ENCODE results near the gene M6PR.

M6PR gene

DNA sequence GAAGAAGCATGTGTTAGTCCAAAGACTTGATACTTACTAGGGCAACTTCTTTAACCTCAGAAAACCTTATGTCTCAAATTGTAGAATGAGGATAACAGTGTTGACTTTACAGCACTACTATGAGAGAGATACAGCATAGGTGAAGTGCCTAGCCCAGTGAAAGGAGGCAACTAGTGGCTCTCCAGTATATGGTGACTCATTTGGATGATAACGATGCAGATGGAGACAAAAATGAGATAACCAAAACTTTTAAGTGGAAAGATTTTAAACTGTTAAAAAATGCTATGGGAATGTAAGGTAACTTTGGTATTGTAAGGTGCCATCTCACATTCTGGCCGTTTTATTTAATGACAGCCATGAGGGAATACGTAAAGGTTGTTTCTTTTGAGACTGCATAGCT, 32.4 kb downstream of the M6PR start:
- ChIA-PET CTCF (interaction anchor here (1.1 to 1.6 kb wide), 2 partner anchors 26 to 259 kb away, joined by 3 to 8 read pairs; no protein-coding TSS in a partner anchor), POLR2A (interaction anchor here (1.0 kb wide), 1 partner anchor 32 kb away, joined by 5 read pairs; the partner anchor contains the start of gene M6PR)
- no peak for DNase-seq (ENCODE audit: extremely low spot score)
- no peak for TF ChIP-seq HDGF (IDR thresholded peaks at IDR 0.05; ENCODE audit: borderline replicate concordance)

- TF ChIP-seq TARDBP (IDR thresholded peaks at IDR 0.05) (no peak), FOXK2 (IDR thresholded peaks at IDR 0.05) (no peak), ELF4 (IDR thresholded peaks at IDR 0.05) (no peak), FOXM1 (IDR thresholded peaks at IDR 0.05; ENCODE audit: borderline replicate concordance) (no peak), ARNT (IDR thresholded peaks at IDR 0.05) (no peak), CTBP1 (IDR thresholded peaks at IDR 0.05; ENCODE audit: borderline replicate concordance) (no peak), LEF1 (IDR thresholded peaks at IDR 0.05; ENCODE audit: borderline replicate concordance) (no peak)
- CTCF ChIA-PET = no interaction called here
- no peak for DNase-seq (ENCODE audit: extremely low spot score)
- POLR2A ChIA-PET = no interaction called here
These were observed 33.3 kb downstream of the M6PR start for GRCh38 chr12:8916154-8916553.

DNA sequence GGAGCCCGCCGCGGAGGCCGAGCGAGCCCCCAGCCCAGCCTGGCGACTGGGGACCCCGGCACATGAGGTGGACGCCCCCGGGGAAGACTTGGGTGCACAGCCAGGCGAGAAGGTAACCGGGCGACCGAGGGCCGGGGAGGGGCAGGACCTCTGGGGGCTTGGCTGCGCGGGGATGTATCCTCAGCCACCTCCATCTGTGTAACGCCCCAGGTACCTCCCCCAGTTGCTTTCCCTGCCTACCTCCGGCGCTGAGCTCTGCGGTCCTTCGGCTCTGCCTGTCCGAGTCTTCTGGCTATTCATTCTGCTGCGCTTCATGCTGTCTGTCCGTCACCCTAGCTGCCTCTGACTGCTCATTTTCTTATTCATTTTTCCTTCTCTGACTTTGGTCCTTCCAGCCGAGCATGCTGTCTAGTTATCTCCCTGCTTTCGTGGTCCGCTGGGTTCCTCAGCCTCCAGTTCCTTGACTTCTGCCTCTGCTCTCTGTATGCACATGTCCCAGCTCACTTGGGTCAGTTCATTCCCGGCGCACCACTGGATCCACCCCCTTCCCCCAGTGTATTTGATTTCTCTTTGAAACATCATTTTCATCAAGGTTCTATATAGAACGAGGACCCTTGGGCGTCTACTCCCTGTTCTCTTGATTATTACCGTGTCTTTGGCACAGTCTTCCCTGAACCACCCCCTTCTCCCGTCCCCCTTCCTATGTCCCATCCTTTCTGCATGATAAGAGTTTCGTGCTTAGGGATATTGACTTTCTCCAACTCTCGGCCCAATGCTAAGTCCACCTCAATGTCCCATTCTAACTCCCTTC, 34.5 kb downstream of the M6PR start:
- DNase-seq (ENCODE audit: extremely low spot score) = peak; percentile 71
- ChIA-PET POLR2A (interaction anchor here (0.8 to 2.2 kb wide), 6 partner anchors 8 to 217 kb away, joined by 3 to 14 read pairs (median 4); partner anchors contain the start of genes M6PR and RIMKLB), CTCF (no interaction called here)
- TF ChIP-seq L3MBTL2 (conservative IDR thresholded peaks at IDR 0.05) (0 out of 2 replicates have a peak, but pooled peaks have one; percentile 15), LEF1 (IDR thresholded peaks at IDR 0.05; ENCODE audit: borderline replicate concordance) (no peak)

DNA sequence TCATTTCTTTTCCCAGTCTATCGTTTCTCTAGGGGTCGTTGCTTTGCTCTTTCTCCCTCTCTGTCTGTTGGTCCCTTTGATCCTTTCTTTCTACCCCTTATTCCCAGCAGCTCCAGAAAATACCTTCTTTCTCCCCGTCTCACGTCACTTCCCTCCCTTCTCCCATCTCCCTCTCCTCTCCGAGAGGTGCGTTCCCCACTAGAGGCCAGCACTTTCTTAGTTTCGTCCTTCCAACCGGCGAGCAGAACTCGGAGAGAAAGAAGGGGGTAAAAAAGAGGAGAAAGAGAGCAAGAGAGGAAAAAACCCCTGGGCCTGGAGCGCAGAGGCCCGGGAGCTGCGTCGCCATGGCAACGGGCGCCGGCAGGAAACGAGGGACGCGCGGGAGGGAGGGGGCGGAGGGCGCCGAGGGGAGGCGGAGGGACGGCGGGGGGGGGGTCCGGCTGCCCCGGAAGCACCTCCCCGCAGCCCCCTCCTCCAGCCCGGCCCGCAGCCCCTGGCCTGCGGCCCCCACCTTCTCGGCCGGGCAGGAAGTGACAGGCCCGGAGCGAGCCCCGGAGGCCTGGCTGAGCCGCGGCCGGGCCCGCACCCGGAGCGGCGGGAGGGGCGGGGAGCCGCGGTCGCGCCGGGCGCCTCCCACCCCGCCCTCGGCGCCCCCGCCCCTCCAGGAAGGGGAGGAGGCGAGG, 35.3 kb downstream of the M6PR start, which contains the start of gene PHC1:
Gene PHC1 (plus strand): TSS at position 477 of the 683 bp plus-strand sequence. CDS start 3,169 bp downstream, outside the sequence.
- DNase-seq (ENCODE audit: extremely low spot score) = peak; percentile 89
- ChIA-PET POLR2A (interaction anchor here (0.8 to 2.2 kb wide), 6 partner anchors 9 to 217 kb away, joined by 3 to 14 read pairs (median 4); partner anchors contain the start of genes M6PR and RIMKLB), CTCF (interaction anchor here (0.8 to 0.9 kb wide), 2 partner anchors 24 to 72 kb away, joined by 3 read pairs; no protein-coding TSS in a partner anchor)
- TF ChIP-seq FOXM1 (IDR thresholded peaks at IDR 0.05; ENCODE audit: borderline replicate concordance) (peak; percentile 22; the same call in 1 of the 2 replicates), L3MBTL2 (conservative IDR thresholded peaks at IDR 0.05) (0 out of 2 replicates have a peak, but pooled peaks have one; percentile 33)

DNA sequence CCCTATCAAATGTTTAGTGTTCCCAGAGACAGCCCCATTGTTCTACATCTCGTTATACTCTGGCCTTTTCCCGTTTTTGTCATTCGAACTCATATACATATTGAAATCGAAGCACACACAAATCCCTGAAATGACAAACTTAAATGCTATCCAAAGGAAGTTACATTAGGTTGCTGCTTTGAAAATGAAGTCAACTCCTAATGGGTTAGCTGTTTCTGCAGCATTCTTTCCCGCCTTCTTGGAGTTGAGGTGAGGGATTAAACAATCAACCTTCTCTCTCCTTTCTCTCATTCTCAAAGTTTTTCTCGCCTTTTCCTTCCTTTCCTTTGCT, 35.8 kb downstream of the M6PR start:
- CTCF ChIA-PET = interaction anchor here (0.8 to 0.9 kb wide), 2 partner anchors 23 to 72 kb away, joined by 3 read pairs; no protein-coding TSS in a partner anchor
- DNase-seq (ENCODE audit: extremely low spot score) = no peak
- no peak for TF ChIP-seq HDGF (IDR thresholded peaks at IDR 0.05; ENCODE audit: borderline replicate concordance)
- TF ChIP-seq L3MBTL2 (conservative IDR thresholded peaks at IDR 0.05) = peak; percentile 74
- POLR2A ChIA-PET = interaction anchor here (1.4 to 2.2 kb wide), 2 partner anchors 36 to 53 kb away, joined by 4 to 14 read pairs; partner anchors contain the start of gene M6PR

GRCh38 chr12:8912914-8913313, 36.5 kb downstream of the M6PR start:
- POLR2A ChIA-PET = interaction anchor here (1.0 kb wide), 1 partner anchor 220 kb away, joined by 3 read pairs; no protein-coding TSS in a partner anchor
- DNase-seq (ENCODE audit: extremely low spot score) = peak; percentile 20
- CTCF ChIA-PET = interaction anchor here (0.7 to 1.2 kb wide), 2 partner anchors 23 to 37 kb away, joined by 3 to 4 read pairs; partner anchors contain the start of gene M6PR

DNA sequence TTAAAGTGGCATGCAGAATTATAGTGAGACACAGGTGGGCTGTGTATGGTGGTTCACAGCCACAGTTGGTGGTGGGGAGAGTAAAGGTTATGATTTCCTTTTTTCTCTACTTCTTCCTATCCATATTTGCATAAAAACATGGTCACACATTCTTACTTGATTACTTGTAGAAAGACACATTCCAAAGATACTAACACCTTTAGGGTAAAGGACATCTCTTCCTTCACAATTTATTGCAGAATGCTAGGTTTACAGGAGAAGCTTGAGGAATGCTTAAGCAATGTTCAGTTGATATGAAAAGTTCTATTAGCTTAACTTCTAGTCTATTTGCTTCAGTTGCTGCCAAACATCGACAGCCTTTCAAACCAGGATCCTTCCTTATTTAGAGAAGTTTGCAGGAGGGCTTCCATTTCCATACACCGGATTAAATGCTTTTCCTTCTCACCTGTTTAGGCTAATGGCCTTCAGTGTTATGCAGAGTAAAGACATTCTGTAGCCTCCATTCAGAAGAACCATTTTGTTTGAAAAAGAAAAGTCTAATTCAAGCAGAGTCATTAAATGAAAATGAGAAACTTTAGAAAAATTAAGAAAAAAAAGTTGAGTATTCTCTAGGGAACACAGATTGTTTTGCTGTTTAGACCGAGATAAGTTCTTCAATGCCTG, 37.7 kb downstream of the M6PR start:
- TF ChIP-seq NFRKB (IDR thresholded peaks at IDR 0.05) (no peak), ZNF384 (IDR thresholded peaks at IDR 0.05) (no peak), TARDBP (IDR thresholded peaks at IDR 0.05) (no peak), L3MBTL2 (conservative IDR thresholded peaks at IDR 0.05) (no peak), FOXA1 (IDR thresholded peaks at IDR 0.05) (no peak), ELF4 (IDR thresholded peaks at IDR 0.05) (no peak), CTBP1 (IDR thresholded peaks at IDR 0.05; ENCODE audit: borderline replicate concordance) (no peak), FOXK2 (IDR thresholded peaks at IDR 0.05) (no peak), SUZ12 (IDR thresholded peaks at IDR 0.05) (no peak), FOXM1 (IDR thresholded peaks at IDR 0.05; ENCODE audit: borderline replicate concordance) (no peak), ARNT (IDR thresholded peaks at IDR 0.05) (no peak), BHLHE40 (IDR thresholded peaks at IDR 0.05; ENCODE audit: borderline replicate concordance) (no peak), LEF1 (IDR thresholded peaks at IDR 0.05; ENCODE audit: borderline replicate concordance) (no peak), HDGF (IDR thresholded peaks at IDR 0.05; ENCODE audit: borderline replicate concordance) (no peak), SP1 (IDR thresholded peaks at IDR 0.05) (no peak)
- TF ChIP-seq, protein P1, sequence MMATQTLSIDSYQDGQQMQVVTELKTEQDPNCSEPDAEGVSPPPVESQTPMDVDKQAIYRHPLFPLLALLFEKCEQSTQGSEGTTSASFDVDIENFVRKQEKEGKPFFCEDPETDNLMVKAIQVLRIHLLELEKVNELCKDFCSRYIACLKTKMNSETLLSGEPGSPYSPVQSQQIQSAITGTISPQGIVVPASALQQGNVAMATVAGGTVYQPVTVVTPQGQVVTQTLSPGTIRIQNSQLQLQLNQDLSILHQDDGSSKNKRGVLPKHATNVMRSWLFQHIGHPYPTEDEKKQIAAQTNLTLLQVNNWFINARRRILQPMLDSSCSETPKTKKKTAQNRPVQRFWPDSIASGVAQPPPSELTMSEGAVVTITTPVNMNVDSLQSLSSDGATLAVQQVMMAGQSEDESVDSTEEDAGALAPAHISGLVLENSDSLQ (IDR thresholded peaks at IDR 0.05) = no peak
- ChIA-PET POLR2A (interaction anchor here (1.0 kb wide), 1 partner anchor 219 kb away, joined by 3 read pairs; no protein-coding TSS in a partner anchor), CTCF (interaction anchor here (1.2 kb wide), 1 partner anchor 21 kb away, joined by 3 read pairs; no protein-coding TSS in a partner anchor)
- no peak for DNase-seq (ENCODE audit: extremely low spot score)

More at GRCh38 chr12:8912914-8913313, 36.5 kb downstream of the M6PR start:
- TF ChIP-seq ARNT (IDR thresholded peaks at IDR 0.05) (no peak), LEF1 (IDR thresholded peaks at IDR 0.05; ENCODE audit: borderline replicate concordance) (no peak), BHLHE40 (IDR thresholded peaks at IDR 0.05; ENCODE audit: borderline replicate concordance) (no peak), CTBP1 (IDR thresholded peaks at IDR 0.05; ENCODE audit: borderline replicate concordance) (no peak), FOXK2 (IDR thresholded peaks at IDR 0.05) (no peak), L3MBTL2 (conservative IDR thresholded peaks at IDR 0.05) (no peak), ZNF384 (IDR thresholded peaks at IDR 0.05) (no peak), SUZ12 (IDR thresholded peaks at IDR 0.05) (no peak), SP1 (IDR thresholded peaks at IDR 0.05) (no peak), NFRKB (IDR thresholded peaks at IDR 0.05) (no peak)

All from HEK293T (cell line).